KOPT-K1 (cell line): ENCODE data around the gene BAIAP2L1.

Source experiments
- H3K27ac ChIP-seq: fragments of 200-600 bp; sonication (generic); 2 replicates; pipeline ENCODE4 v1.5.1; 2016; ENCODE audit warnings: antibody characterized with exemption, mild to moderate bottlenecking, low read depth, low read length; ENCODE audit not compliant: poor library complexity, severe bottlenecking
- H3K36me3 ChIP-seq: fragments of 200-600 bp; sonication (generic); 2 replicates; pipeline ENCODE4 v1.5.1; 2017; ENCODE audit warnings: antibody characterized with exemption, mild to moderate bottlenecking, low read length, moderate library complexity; ENCODE audit not compliant: insufficient read depth
- H3K9me3 ChIP-seq: fragments of 200-600 bp; sonication (generic); 2 replicates; pipeline ENCODE4 v1.5.1; 2017; ENCODE audit warnings: antibody characterized with exemption, low read length, mild to moderate bottlenecking; ENCODE audit not compliant: insufficient read depth, poor library complexity, severe bottlenecking

The BAIAP2L1 gene

GRCh38 chr7:98354511-98355249, 46.2 kb downstream of the BAIAP2L1 start:
- H3K9me3 ChIP-seq, result no peaks in the 10 kb centered on the region
- no peaks in the 10 kb centered on the region for H3K36me3 ChIP-seq
- no peak overlapping the region for H3K27ac ChIP-seq

DNA sequence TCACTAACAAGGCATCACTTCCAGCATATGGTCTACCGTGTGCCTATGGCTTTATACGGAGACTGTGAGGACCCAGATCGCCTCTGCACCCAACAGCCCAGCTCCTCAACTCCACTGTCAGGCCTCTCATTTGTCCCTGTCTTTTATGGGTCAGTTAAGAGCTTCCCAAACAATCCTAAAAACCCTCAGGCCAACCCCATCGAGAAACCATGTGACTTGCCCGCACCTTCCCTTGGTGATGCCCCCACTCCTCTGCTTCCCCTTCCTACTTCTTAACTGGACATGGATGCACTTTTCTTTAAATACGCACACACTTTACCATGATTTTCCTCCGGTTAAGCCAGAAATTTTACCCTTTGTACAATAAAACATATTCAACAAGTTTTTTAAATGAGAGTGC, 46.8 kb downstream of the BAIAP2L1 start:
- Histone ChIP-seq H3K9me3 (no peaks in the 10 kb centered on the region), H3K36me3 (no peaks in the 10 kb centered on the region), H3K27ac (no peak overlapping the region)

GRCh38 chr7:98352621-98353020, 48.3 kb downstream of the BAIAP2L1 start:
- Histone ChIP-seq H3K27ac (no peak overlapping the region), H3K36me3 (no peaks in the 10 kb centered on the region), H3K9me3 (no peaks in the 10 kb centered on the region)

- Histone ChIP-seq H3K27ac (no peak overlapping the region), H3K9me3 (no peaks in the 10 kb centered on the region), H3K36me3 (no peaks in the 10 kb centered on the region)
Observed at GRCh38 chr7:98351136-98351535, 49.8 kb downstream of the BAIAP2L1 start.

DNA sequence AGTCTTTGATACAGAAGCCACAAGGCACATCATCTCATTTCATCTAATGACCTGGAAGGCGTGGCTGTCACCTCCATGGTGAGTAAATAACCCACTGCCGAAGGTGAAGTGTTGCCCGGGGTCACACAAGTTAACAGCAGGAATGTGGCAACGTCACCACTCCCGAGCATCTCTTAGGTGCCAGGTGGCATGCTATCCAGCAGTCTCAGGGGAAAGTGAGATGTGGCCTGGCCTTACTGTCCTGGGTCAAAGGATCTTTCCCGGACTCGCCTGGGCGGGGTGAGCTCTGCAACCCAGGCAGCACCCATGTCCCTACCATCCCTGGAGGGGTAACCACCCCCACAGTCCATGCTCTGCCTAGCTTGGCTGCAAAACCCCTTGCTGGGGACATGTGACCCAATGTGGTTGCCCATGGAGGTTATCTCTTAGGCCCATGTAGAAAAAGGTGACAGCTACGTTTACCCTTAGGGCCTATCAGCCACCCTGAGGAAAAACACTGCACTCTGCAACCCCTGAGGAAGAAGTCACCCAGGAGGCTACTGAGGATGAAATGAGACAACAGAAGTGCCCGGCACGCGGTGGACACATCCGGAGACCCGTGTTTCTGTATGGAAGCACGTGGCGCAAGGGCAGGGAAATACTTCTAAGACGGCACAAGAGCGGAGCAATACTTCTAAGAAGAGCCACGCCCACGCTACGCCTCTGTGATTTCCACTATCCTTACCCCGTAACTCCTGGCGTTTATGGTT, 52.0 kb downstream of the BAIAP2L1 start:
- Histone ChIP-seq H3K36me3 (no peaks in the 10 kb centered on the region), H3K27ac (no peak overlapping the region), H3K9me3 (no peaks in the 10 kb centered on the region)

DNA sequence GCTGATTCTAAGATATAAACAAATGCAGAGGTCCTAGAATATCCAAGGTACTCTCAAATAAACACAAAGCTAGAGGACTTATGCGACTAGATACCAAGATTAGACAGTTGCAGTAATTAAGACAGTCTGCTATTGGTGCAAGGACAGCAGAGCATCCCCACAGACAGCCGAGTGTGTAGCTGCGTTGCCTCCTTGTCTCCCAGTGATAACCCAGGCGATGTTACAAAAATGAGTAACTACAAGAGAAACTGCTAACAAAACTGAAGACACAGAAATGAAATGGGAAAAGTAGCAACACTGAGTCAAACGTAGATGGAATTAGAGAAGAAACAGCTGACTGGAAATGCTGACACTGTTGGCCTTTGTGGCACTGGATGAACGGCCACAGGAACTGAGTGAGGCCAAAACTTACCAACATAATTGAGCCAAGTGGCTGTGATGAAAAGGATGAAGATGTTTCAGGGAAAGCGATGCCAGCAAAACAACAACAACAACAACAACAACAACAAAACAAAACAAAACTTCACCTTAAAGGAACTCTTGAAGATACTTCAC, 54.3 kb downstream of the BAIAP2L1 start:
- Histone ChIP-seq H3K27ac (no peak overlapping the region), H3K9me3 (no peaks in the 10 kb centered on the region), H3K36me3 (no peaks in the 10 kb centered on the region)

GRCh38 chr7:98341106-98341505, 59.8 kb downstream of the BAIAP2L1 start:
- H3K9me3 ChIP-seq, result peaks cover 5% of the 10 kb centered on the region
- H3K27ac ChIP-seq, result no peak overlapping the region
- H3K36me3 ChIP-seq, result no peaks in the 10 kb centered on the region

- Histone ChIP-seq H3K27ac (no peak overlapping the region), H3K9me3 (peaks cover 5% of the 10 kb centered on the region), H3K36me3 (no peaks in the 10 kb centered on the region)
Observed at GRCh38 chr7:98339043-98339442, 61.8 kb downstream of the BAIAP2L1 start.

DNA sequence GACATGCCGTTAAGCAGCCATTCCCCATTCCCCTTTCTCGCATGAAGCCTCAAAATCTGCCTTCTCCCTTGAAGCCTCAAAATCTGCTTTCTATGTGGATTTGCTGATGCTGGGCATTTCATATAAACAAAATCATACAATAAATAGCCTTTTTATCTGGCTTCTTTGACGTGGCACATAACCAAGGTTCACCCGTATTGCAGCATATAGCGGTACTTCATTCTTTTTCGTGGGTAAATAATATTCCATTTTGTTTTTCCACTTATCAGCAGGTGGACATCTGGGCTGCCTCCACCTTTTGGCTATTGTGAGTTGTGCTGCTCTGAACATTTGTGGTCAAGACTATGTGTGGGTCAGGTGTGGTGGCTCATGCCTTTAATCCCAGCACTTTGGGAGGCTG, 62.4 kb downstream of the BAIAP2L1 start:
- Histone ChIP-seq H3K36me3 (no peaks in the 10 kb centered on the region), H3K9me3 (peaks cover 5% of the 10 kb centered on the region), H3K27ac (no peak overlapping the region)

- Histone ChIP-seq H3K9me3 (peaks cover 5% of the 10 kb centered on the region), H3K36me3 (no peaks in the 10 kb centered on the region), H3K27ac (no peak overlapping the region)
Observed at GRCh38 chr7:98335411-98335977, 65.4 kb downstream of the BAIAP2L1 start.

- H3K27ac ChIP-seq, result no peak overlapping the region
- H3K36me3 ChIP-seq, result no peaks in the 10 kb centered on the region
- H3K9me3 ChIP-seq, result peaks cover 5% of the 10 kb centered on the region
Observed at GRCh38 chr7:98334081-98334480, 66.8 kb downstream of the BAIAP2L1 start.

DNA sequence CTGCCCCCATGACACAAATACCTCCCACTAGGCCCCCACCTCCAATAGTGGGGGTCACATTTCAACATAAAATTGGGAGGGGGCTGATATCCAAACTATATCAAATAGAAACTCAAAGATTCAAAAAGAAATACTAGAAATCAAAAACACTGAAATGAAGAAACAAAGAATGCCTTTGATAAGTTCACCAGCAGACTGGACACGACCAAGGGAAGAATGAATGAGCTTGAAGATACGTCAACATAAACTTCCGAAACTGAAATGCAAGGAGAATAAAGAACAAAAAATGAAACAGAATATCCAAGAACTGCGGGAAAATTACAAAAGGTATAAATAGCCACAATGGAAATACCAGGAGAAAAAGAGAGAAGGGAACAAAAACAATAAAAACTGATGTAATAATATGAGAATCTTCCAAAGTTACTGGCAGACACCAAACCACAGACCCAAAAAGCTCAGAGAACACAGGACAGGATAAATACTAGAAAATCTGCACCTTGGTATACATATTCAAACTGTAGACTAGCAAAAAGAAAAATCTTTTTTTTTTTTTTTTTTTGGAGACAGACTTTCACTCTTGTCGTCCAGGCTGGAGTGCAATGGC, 69.9 kb downstream of the BAIAP2L1 start:
- no peak overlapping the region for H3K27ac ChIP-seq
- H3K36me3 ChIP-seq, result no peaks in the 10 kb centered on the region
- no peaks in the 10 kb centered on the region for H3K9me3 ChIP-seq

GRCh38 chr7:98329791-98330373, 71.0 kb downstream of the BAIAP2L1 start:
- no peak overlapping the region for H3K27ac ChIP-seq
- no peaks in the 10 kb centered on the region for H3K9me3 ChIP-seq
- no peaks in the 10 kb centered on the region for H3K36me3 ChIP-seq

- H3K36me3 ChIP-seq, result no peaks in the 10 kb centered on the region
- H3K9me3 ChIP-seq, result no peaks in the 10 kb centered on the region
- H3K27ac ChIP-seq, result no peak overlapping the region
Observed at GRCh38 chr7:98329100-98329790, 71.6 kb downstream of the BAIAP2L1 start.
